Astrocyte of the hippocampus (primary cell): Measurements from ENCODE around the gene CDH8.
"Not testable (repeated sequence)": the region's sequence is repeated elsewhere in the genome, so short reads cannot be mapped to it uniquely, and the experiment has no call there.

ENCODE experiments used
- DNase-seq: peaks from one replicate; pipeline ENCODE4 v3.0.0; 2011; ENCODE audit warnings: low read depth, low spot score

The CDH8 gene

GRCh38 chr16:61797296-61797795 is 238.9 kb downstream of the CDH8 start:
- no peak for DNase-seq

- peak; percentile 92 for DNase-seq
Observed at GRCh38 chr16:61792194-61792909, 243.9 kb downstream of the CDH8 start.

- DNase-seq, result peak; percentile 63
Observed at GRCh38 chr16:61791464-61791863, 244.8 kb downstream of the CDH8 start.

- not testable (repeated sequence) for DNase-seq
Observed at GRCh38 chr16:61781855-61782254, 254.4 kb downstream of the CDH8 start.

GRCh38 chr16:61780161-61780560 is 256.1 kb downstream of the CDH8 start:
- no peak for DNase-seq

- no peak for DNase-seq
Observed at GRCh38 chr16:61770301-61770700, 265.9 kb downstream of the CDH8 start.

- DNase-seq, result no peak
Observed at GRCh38 chr16:61763991-61764390, 272.2 kb downstream of the CDH8 start.

- DNase-seq, result no peak
Observed at GRCh38 chr16:61763013-61763412, 273.2 kb downstream of the CDH8 start.

GRCh38 chr16:61730997-61731396 is 305.2 kb downstream of the CDH8 start:
- no peak for DNase-seq

- DNase-seq, result no peak
Observed at GRCh38 chr16:61726701-61727100, 309.5 kb downstream of the CDH8 start.

- DNase-seq, result no peak
Observed at GRCh38 chr16:61726125-61726524, 310.1 kb downstream of the CDH8 start.

GRCh38 chr16:61721544-61721943 is 314.7 kb downstream of the CDH8 start:
- peak; percentile 2 for DNase-seq

- DNase-seq, result no peak
Observed at GRCh38 chr16:61715393-61715792, 320.8 kb downstream of the CDH8 start.

GRCh38 chr16:61713787-61714186 is 322.5 kb downstream of the CDH8 start:
- DNase-seq, result no peak

GRCh38 chr16:61699640-61700039 is 336.6 kb downstream of the CDH8 start:
- not testable (repeated sequence) for DNase-seq

- DNase-seq, result peak; percentile 78
Observed at GRCh38 chr16:61684541-61684940, 351.7 kb downstream of the CDH8 start.

GRCh38 chr16:61681673-61682072 is 354.6 kb downstream of the CDH8 start:
- DNase-seq, result no peak

- DNase-seq, result peak; percentile 7
Observed at GRCh38 chr16:61681124-61681523, 355.1 kb downstream of the CDH8 start.

GRCh38 chr16:61678182-61678581 is 358.1 kb downstream of the CDH8 start:
- no peak for DNase-seq

- no peak for DNase-seq
Observed at GRCh38 chr16:61677776-61678175, 358.5 kb downstream of the CDH8 start.

- no peak for DNase-seq
Observed at GRCh38 chr16:61676740-61677139, 359.5 kb downstream of the CDH8 start.

GRCh38 chr16:61671161-61671560 is 365.1 kb downstream of the CDH8 start:
- no peak for DNase-seq

- no peak for DNase-seq
Observed at GRCh38 chr16:61665512-61665911, 370.7 kb downstream of the CDH8 start.

GRCh38 chr16:61659936-61660335 is 376.3 kb downstream of the CDH8 start:
- no peak for DNase-seq
